CD14-positive monocyte (primary cell): ENCODE measurements around the gene RFX4. TPM values are rescaled to one million over a fixed set of nuclear protein-coding genes. Genes with fewer than 3 reads are reported as not detected.

Source experiments
- DNase-seq, 3 donors: peaks; one replicate each; pipeline ENCODE4 v3.0.0-alpha.2; 2011 to 2022
- H2AFZ ChIP-seq: 2 replicates; pipeline ENCODE4 v1.6.0; 2012; ENCODE audit warnings: mild to moderate bottlenecking, low read depth, low read length, inconsistent platforms; ENCODE audit not compliant: insufficient read depth, poor library complexity, severe bottlenecking
- H3K27ac ChIP-seq, 2 donors: 1 replicate in 1 of 2; 2 replicates in 1 of 2; pipeline ENCODE4 v1.5.1; 2012 to 2013; ENCODE audit warnings: low read length in 2 of 2, control low read depth in 1 of 2, inconsistent platforms in 1 of 2, low read depth in 1 of 2, mild to moderate bottlenecking in 1 of 2
- H3K27me3 ChIP-seq, 2 donors: one replicate each; pipeline versions ENCODE4 v1.6.0 to v1.6.1; 2011 to 2013; ENCODE audit warnings: low read length in 2 of 2; ENCODE audit not compliant: control insufficient read depth in 2 of 2, insufficient read depth in 2 of 2
- H3K36me3 ChIP-seq, 2 donors: replicated peaks in 1 of 2; 1 replicate in 1 of 2; 2 replicates in 1 of 2; pipeline versions ENCODE4 v1.5.1 to v1.6.1; 2012 to 2013; ENCODE audit warnings: low read length in 2 of 2, control low read depth in 1 of 2, inconsistent platforms in 1 of 2, mild to moderate bottlenecking in 1 of 2; ENCODE audit not compliant: insufficient read depth in 2 of 2, control insufficient read depth in 1 of 2
- H3K4me1 ChIP-seq, 2 donors: 1 replicate in 1 of 2; 2 replicates in 1 of 2; pipeline versions ENCODE4 v1.5.1 to v1.6.1; 2012 to 2013; ENCODE audit warnings: low read length in 2 of 2, control low read depth in 1 of 2, inconsistent platforms in 1 of 2, mild to moderate bottlenecking in 1 of 2, moderate library complexity in 1 of 2; ENCODE audit not compliant: insufficient read depth in 2 of 2, control insufficient read depth in 1 of 2
- H3K4me2 ChIP-seq: replicated peaks from 2 replicates; pipeline ENCODE3; 2012; ENCODE audit warnings: low read length, moderate library complexity, mild to moderate bottlenecking; ENCODE audit not compliant: poor library complexity, severe bottlenecking; ENCODE audit errors: extremely low read depth
- H3K4me3 ChIP-seq, 3 experiments: fragments of 200-600 bp in 1 of 3; sonication (generic) in 1 of 3; replicated peaks in 1 of 3; 1 replicate in 2 of 3; 2 replicates in 1 of 3; pipeline ENCODE4 v1.5.1; 2011 to 2013; ENCODE audit warnings: low read length in 3 of 3, mild to moderate bottlenecking in 3 of 3, control low read depth in 2 of 3, low read depth in 2 of 3, inconsistent platforms in 1 of 3, moderate library complexity in 1 of 3
- H3K79me2 ChIP-seq: 2 replicates; pipeline ENCODE4 v1.6.0; 2012; ENCODE audit warnings: mild to moderate bottlenecking, control low read depth, inconsistent platforms, low read length, moderate library complexity; ENCODE audit not compliant: insufficient read depth
- H3K9ac ChIP-seq: 2 replicates; pipeline ENCODE4 v1.6.0; 2017; ENCODE audit warnings: low read length, mild to moderate bottlenecking; ENCODE audit not compliant: insufficient read depth, poor library complexity, severe bottlenecking
- H3K9me3 ChIP-seq, 2 donors: replicated peaks in 1 of 2; 1 replicate in 1 of 2; 2 replicates in 1 of 2; pipeline versions ENCODE4 v1.5.1 to v1.6.1; 2012 to 2013; ENCODE audit warnings: low read length in 2 of 2, control low read depth in 1 of 2; ENCODE audit not compliant: control insufficient read depth in 1 of 2, insufficient read depth in 1 of 2
- H4K20me1 ChIP-seq: 2 replicates; pipeline ENCODE4 v1.6.0; 2012; ENCODE audit warnings: mild to moderate bottlenecking, low read length, control low read depth, moderate library complexity; ENCODE audit not compliant: insufficient read depth
- H3K27ac Mint-ChIP-seq, 7 donors: one replicate each; pipeline ENCODE4 v1.8.0; 2020; ENCODE audit warnings: mild to moderate bottlenecking in 7 of 7, mixed read lengths in 7 of 7, moderate library complexity in 6 of 7, inconsistent platforms in 2 of 7
- H3K27me3 Mint-ChIP-seq, 3 donors: one replicate each; pipeline ENCODE4 v1.8.0; 2021 to 2022; ENCODE audit warnings: low read depth in 3 of 3, mild to moderate bottlenecking in 3 of 3, mixed read lengths in 3 of 3, moderate library complexity in 3 of 3, inconsistent platforms in 1 of 3
- H3K36me3 Mint-ChIP-seq, 2 donors: one replicate each; pipeline ENCODE4 v1.8.0; 2020; ENCODE audit warnings: mixed read lengths in 2 of 2, inconsistent platforms in 1 of 2, mild to moderate bottlenecking in 1 of 2
- H3K4me1 Mint-ChIP-seq: one replicate; pipeline ENCODE4 v1.8.0; 2020; ENCODE audit warnings: mild to moderate bottlenecking, mixed read lengths
- H3K4me3 Mint-ChIP-seq, 2 donors: one replicate each; pipeline ENCODE4 v1.8.0; 2020; ENCODE audit warnings: mild to moderate bottlenecking in 2 of 2, mixed read lengths in 2 of 2, moderate library complexity in 1 of 2
- H3K9me3 Mint-ChIP-seq, 7 donors: one replicate each; pipeline ENCODE4 v1.8.0; 2020 to 2022; ENCODE audit warnings: mixed read lengths in 7 of 7, mild to moderate bottlenecking in 6 of 7, moderate library complexity in 6 of 7, inconsistent platforms in 2 of 7
- CTCF ChIP-seq: fragments of 200-600 bp; IDR thresholded peaks from one replicate; pipeline ENCODE4 v1.8.0; 2022; ENCODE audit warnings: antibody characterized with exemption, mild to moderate bottlenecking
- WGBS: methylation state at CpG from one replicate; pipeline ENCODE4 v1.1.5; 2013; ENCODE audit warnings: missing lambda C conversion rate; ENCODE audit not compliant: insufficient coverage; 5-methylcytosine and 5-hydroxymethylcytosine counted together
- intact Hi-C, 2 donors: fragments of 100-400 bp; cut with micrococcal nuclease; formaldehyde crosslinking; loops; one replicate each; pipeline versions ENCODE4 v1.15.0 to v1.15.1; 2023
- polyA plus RNA-seq, 3 donors: library from polyadenylated mRNA; depleted of rRNA in 1 of 3; unstranded in 2 of 3; stranded (reverse) in 1 of 3; fragments of 300-500 nt in 2 of 3; fragments of >200 nt in 1 of 3; fragmentation: Illumina TruSeq in 2 of 3; gene quantifications; 1 replicate in 2 of 3; 2 replicates in 1 of 3; pipeline ENCODE4 v1.2.3, GENCODE V29; 2012 to 2021

The RFX4 gene
- polyA plus RNA-seq, 3 donors: not detected

GRCh38 chr12:106740818-106741217 lies 158.0 kb downstream of the RFX4 start:
- Histone ChIP-seq H4K20me1 (no peaks in the 10 kb centered on the region), H3K9ac (no peak overlapping the region), H2AFZ (no peak overlapping the region), H3K27me3 (peaks cover 22 to 37% of the 10 kb centered on the region in 2 donors), H3K9me3 (no peaks in the 10 kb centered on the region), H3K27ac (no peak overlapping the region), H3K4me1 (peaks cover 8 to 12% of the 10 kb centered on the region in 2 donors), H3K79me2 (no peaks in the 10 kb centered on the region), H3K4me3 (no peak overlapping the region), H3K36me3 (no peaks in the 10 kb centered on the region), H3K4me2 (no peak overlapping the region)
- DNase-seq: peak; percentile 29 to 47 (median 47)
- Mint-ChIP-seq H3K36me3 (no peaks in the 10 kb centered on the region), H3K27me3 (peaks cover 25 to 54% (median 36%) of the 10 kb centered on the region in 3 donors), H3K27ac (peak overlapping the region in 2 of 7 donors; percentile 46 to 70), H3K9me3 (no peaks in the 10 kb centered on the region), H3K4me3 (no peak overlapping the region), H3K4me1 (peaks cover 8% of the 10 kb centered on the region)
- intact Hi-C loops: no loop called here
- TF ChIP-seq CTCF: no peak
- WGBS: 57% methylated on average over 5 of the region's 5 CpGs

GRCh38 chr12:106741247-106741646 lies 158.4 kb downstream of the RFX4 start:
- Mint-ChIP-seq H3K27me3 (peaks cover 25 to 50% (median 36%) of the 10 kb centered on the region in 3 donors), H3K4me1 (peaks cover 8% of the 10 kb centered on the region), H3K9me3 (no peaks in the 10 kb centered on the region), H3K4me3 (no peak overlapping the region), H3K27ac (no peak overlapping the region), H3K36me3 (no peaks in the 10 kb centered on the region)
- Histone ChIP-seq H4K20me1 (no peaks in the 10 kb centered on the region), H3K27ac (no peak overlapping the region), H3K9me3 (no peaks in the 10 kb centered on the region), H3K9ac (no peak overlapping the region), H3K4me2 (no peak overlapping the region), H3K79me2 (no peaks in the 10 kb centered on the region), H3K36me3 (no peaks in the 10 kb centered on the region), H2AFZ (no peak overlapping the region), H3K27me3 (peaks cover 20 to 37% of the 10 kb centered on the region in 2 donors), H3K4me1 (peaks cover 8 to 12% of the 10 kb centered on the region in 2 donors), H3K4me3 (no peak overlapping the region)
- DNase-seq: no peak
- intact Hi-C loops: no loop called here
- no peak for TF ChIP-seq CTCF
- WGBS: no CpG with 5 or more reads among the region's 2 CpGs
